GM18505 (cell line): Measurements from ENCODE around the gene DNAAF1.

Experiments
- ATAC-seq: cut with Tn5 transposase; IDR thresholded peaks from one replicate; pipeline ENCODE4 v1.9.1; 2021; ENCODE audit not compliant: unreplicated experiment
- POLR2A ChIP-seq: IDR thresholded peaks from 4 replicates; pipeline ENCODE4 v1.6.1; 2011; ENCODE audit warnings: borderline replicate concordance; ENCODE audit not compliant: insufficient read depth, insufficient read length; ENCODE audit errors: extremely low read depth

DNAAF1 gene

DNA sequence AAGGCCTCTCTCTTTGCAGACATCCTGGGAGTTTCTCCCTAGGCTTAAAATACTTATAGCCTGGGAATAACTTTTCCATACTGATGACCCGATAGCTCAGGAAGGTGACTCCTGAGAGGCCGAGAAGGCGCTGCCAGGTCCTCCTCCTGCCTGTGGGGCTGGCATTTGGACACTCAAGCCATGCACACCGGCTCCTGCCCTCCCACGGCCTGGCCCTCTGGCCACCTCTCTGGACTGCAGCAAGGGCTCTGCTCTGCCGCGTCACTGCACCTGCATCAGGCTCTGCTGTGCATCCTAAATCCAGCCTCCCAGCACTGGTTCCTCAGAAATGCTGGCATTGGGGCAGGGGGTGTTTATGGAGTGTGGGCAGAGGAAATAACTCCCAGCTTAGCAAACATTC lies 80.5 kb downstream of the DNAAF1 start:
- no peak for ATAC-seq
- TF ChIP-seq POLR2A = no peak

DNA sequence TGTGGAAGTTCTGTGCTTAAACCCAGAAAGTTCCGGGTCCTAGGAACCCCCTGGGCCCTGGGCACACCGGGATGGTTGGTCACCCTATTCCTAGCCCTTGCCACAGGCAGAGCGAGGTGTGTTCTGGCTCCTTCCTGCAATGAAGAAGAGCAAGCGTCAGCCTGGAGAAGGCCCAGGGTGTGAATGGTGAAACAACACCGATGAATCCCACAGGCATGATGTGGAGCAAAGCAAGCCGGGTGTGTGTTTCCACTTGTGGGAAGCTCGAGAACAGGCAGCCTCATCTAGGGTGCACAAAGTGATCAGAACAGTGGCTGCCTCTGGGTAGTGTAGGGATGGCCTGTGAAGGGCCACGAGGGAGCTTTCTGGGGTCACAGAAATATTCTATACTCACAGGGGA lies 80.9 kb downstream of the DNAAF1 start:
- no peak for ATAC-seq
- TF ChIP-seq POLR2A = no peak
